ENCODE measurements around the gene CHL1. TPM values are rescaled to one million over a fixed set of nuclear protein-coding genes. Genes with fewer than 3 reads are reported as not detected.

Gene CHL1
- total and polyA plus RNA-seq, 2 of the 8 experiments (the other 6 are each of a cell fraction or from before 2014, with no cell fraction given) = 0.05 to 0.99 TPM

- CTCF ChIA-PET (ENCODE audit: partially characterized antibody) = interaction anchor here (0.9 kb wide), 1 partner anchor 10 kb away, joined by 3 read pairs; no protein-coding TSS in a partner anchor
- Histone ChIP-seq H2AK5ac (ENCODE audit: low read depth, low read length) (no peak overlapping the region), H4K8ac (ENCODE audit: extremely low read depth, insufficient read depth, low read length) (no peak overlapping the region), H3K9me3 (ENCODE audit: insufficient read depth in 2 of 2, low read depth in 1 of 2, low read length in 1 of 2) (no peaks in the 10 kb centered on the region), H2AFZ (ENCODE audit: low read length) (no peak overlapping the region), H2BK120ac (replicated peaks; ENCODE audit: low read depth, low read length) (no peak overlapping the region), H2BK15ac (ENCODE audit: low read length) (no peak overlapping the region), H3K9ac (replicated peaks in 1 of 4; ENCODE audit: extremely low read depth in 1 of 4, low read depth in 3 of 4, low read length in 3 of 4) (no peak overlapping the region), H2BK12ac (ENCODE audit: low read depth, low read length) (no peak overlapping the region), H3K23me2 (ENCODE audit: low read depth, low read length) (no peaks in the 10 kb centered on the region), H3K14ac (ENCODE audit: insufficient read length) (no peak overlapping the region), H4K5ac (ENCODE audit: insufficient read length, low read depth, low read length) (no peak overlapping the region), H3K23ac (ENCODE audit: insufficient read length) (no peak overlapping the region), H2BK5ac (ENCODE audit: low read depth, low read length) (no peak overlapping the region), H3K4me2 (ENCODE audit: insufficient read depth in 1 of 2, low read depth in 2 of 2, low read length in 2 of 2) (no peak overlapping the region), H4K20me1 (replicated peaks in 1 of 2; ENCODE audit: control insufficient read depth in 1 of 2, insufficient read depth in 2 of 2, low read length in 2 of 2) (no peaks in the 10 kb centered on the region), H3K18ac (ENCODE audit: extremely low read depth, low read length) (no peak overlapping the region), H2BK20ac (ENCODE audit: low read length) (no peak overlapping the region), H3K56ac (replicated peaks; ENCODE audit: insufficient read length, low read depth, low read length) (no peak overlapping the region), H3K4me1 (replicated peaks in 1 of 4; ENCODE audit: control insufficient read depth in 3 of 4, insufficient read depth in 4 of 4, low read length in 3 of 4) (no peaks in the 10 kb centered on the region), H3K36me3 (ENCODE audit: control insufficient read depth in 2 of 4, insufficient read depth in 4 of 4, low read length in 3 of 4) (no peaks in the 10 kb centered on the region), H4K91ac (replicated peaks; ENCODE audit: insufficient read length, low read length) (no peak overlapping the region), H3K79me2 (ENCODE audit: control insufficient read depth in 1 of 2, insufficient read depth in 2 of 2, low read length in 2 of 2) (no peaks in the 10 kb centered on the region), H3K27ac (ENCODE audit: low read depth, low read length) (no peak overlapping the region), H3K27me3 (replicated peaks in 1 of 4; ENCODE audit: control insufficient read depth in 3 of 4, extremely low read depth in 1 of 4, insufficient read depth in 3 of 4, low read length in 3 of 4) (no peaks in the 10 kb centered on the region), H3K4ac (replicated peaks; ENCODE audit: insufficient read length, low read depth, low read length) (no peak overlapping the region), H3K79me1 (ENCODE audit: low read depth, low read length) (no peaks in the 10 kb centered on the region), H3K4me3 (ENCODE audit: extremely low read depth in 1 of 4, insufficient read depth in 2 of 4, low read depth in 3 of 4, low read length in 4 of 4) (no peak overlapping the region)
- WGBS, 2 experiments (ENCODE audit: extremely low coverage in 1 of 2, insufficient coverage in 1 of 2, insufficient read length in 1 of 2, insufficient replicate concordance in 2 of 2, low coverage in 1 of 2, low lambda C conversion rate in 2 of 2, missing lambda C conversion rate in 1 of 2) = 95% methylated on average over 4 of the region's 4 CpGs; no CpG with 5 or more reads in 1 of the 2 experiments
- FAIRE-seq = no peak
- DNase-seq (ENCODE audit: low read depth in 1 of 2, low spot score in 2 of 2) = no peak
- POLR2A ChIA-PET (ENCODE audit: partially characterized antibody) = no interaction called here
- TF ChIP-seq BRCA1 (IDR thresholded peaks at IDR 0.05; ENCODE audit: low read depth, low read length) (no peak), RBBP5 (IDR thresholded peaks at IDR 0.05; ENCODE audit: borderline replicate concordance, low read depth, low read length) (no peak), TCF12 (IDR thresholded peaks at IDR 0.05; ENCODE audit: low read depth, low read length) (no peak), JUND (IDR thresholded peaks at IDR 0.05; ENCODE audit: low read length) (no peak)
Observed at GRCh38 chr3:364287-364686, 167.7 kb downstream of the CHL1 start.
